ENCODE data around the gene INPP5J. TPM values are rescaled to one million over a fixed set of nuclear protein-coding genes. Genes with fewer than 3 reads are reported as not detected.

Gene INPP5J
- total RNA-seq, 1 experiment from 2014 or later: 4.2 TPM

- intact Hi-C loops (cut with micrococcal nuclease; ENCODE audit: unreplicated experiment): no loop called here
- no peaks in the 10 kb centered on the region for H3K9me3 Mint-ChIP-seq (ENCODE audit: low read depth, unreplicated experiment)
- BruUV-seq (replicated peaks): no TSS peak
- H3K4me3 Mint-ChIP-seq (ENCODE audit: low read depth, unreplicated experiment): no peak overlapping the region
- H3K4me1 Mint-ChIP-seq (ENCODE audit: low read depth, unreplicated experiment): peaks cover 14% of the 10 kb centered on the region
- H3K27me3 Mint-ChIP-seq (ENCODE audit: unreplicated experiment): peaks cover 51% of the 10 kb centered on the region
- no peak for DNase-seq
- H3K36me3 Mint-ChIP-seq (ENCODE audit: insufficient read depth, unreplicated experiment): no peaks in the 10 kb centered on the region
- H3K27ac Mint-ChIP-seq (ENCODE audit: unreplicated experiment): no peak overlapping the region
- CTCF ChIA-PET: interaction anchor here (0.5 kb wide), 1 partner anchor 73 kb away, joined by 5 read pairs; no protein-coding TSS in a partner anchor
- TF ChIP-seq CTCF (IDR thresholded peaks at IDR 0.05; ENCODE audit: unreplicated experiment): no peak
Measured at GRCh38 chr22:31135706-31136105, 12.9 kb downstream of the INPP5J start.

- BruUV-seq (replicated peaks): no TSS peak
- H3K4me1 Mint-ChIP-seq (ENCODE audit: low read depth, unreplicated experiment): peaks cover 10% of the 10 kb centered on the region
- DNase-seq: no peak
- intact Hi-C loops (cut with micrococcal nuclease; ENCODE audit: unreplicated experiment): no loop called here
- H3K27me3 Mint-ChIP-seq (ENCODE audit: unreplicated experiment): peaks cover 56% of the 10 kb centered on the region
- TF ChIP-seq CTCF (IDR thresholded peaks at IDR 0.05; ENCODE audit: unreplicated experiment): no peak
- no peaks in the 10 kb centered on the region for H3K9me3 Mint-ChIP-seq (ENCODE audit: low read depth, unreplicated experiment)
- no peak overlapping the region for H3K27ac Mint-ChIP-seq (ENCODE audit: unreplicated experiment)
- H3K4me3 Mint-ChIP-seq (ENCODE audit: low read depth, unreplicated experiment): no peak overlapping the region
- CTCF ChIA-PET: interaction anchor here (0.5 kb wide), 1 partner anchor 72 kb away, joined by 5 read pairs; no protein-coding TSS in a partner anchor
- H3K36me3 Mint-ChIP-seq (ENCODE audit: insufficient read depth, unreplicated experiment): no peaks in the 10 kb centered on the region
Measured at GRCh38 chr22:31136155-31136554, 13.4 kb downstream of the INPP5J start.

- peaks cover 61% of the 10 kb centered on the region for H3K27me3 Mint-ChIP-seq (ENCODE audit: unreplicated experiment)
- no peak overlapping the region for H3K27ac Mint-ChIP-seq (ENCODE audit: unreplicated experiment)
- intact Hi-C loops (cut with micrococcal nuclease; ENCODE audit: unreplicated experiment): no loop called here
- no peak for DNase-seq
- H3K9me3 Mint-ChIP-seq (ENCODE audit: low read depth, unreplicated experiment): no peaks in the 10 kb centered on the region
- no peaks in the 10 kb centered on the region for H3K36me3 Mint-ChIP-seq (ENCODE audit: insufficient read depth, unreplicated experiment)
- peaks cover 4% of the 10 kb centered on the region for H3K4me1 Mint-ChIP-seq (ENCODE audit: low read depth, unreplicated experiment)
- no peak overlapping the region for H3K4me3 Mint-ChIP-seq (ENCODE audit: low read depth, unreplicated experiment)
- TF ChIP-seq CTCF (IDR thresholded peaks at IDR 0.05; ENCODE audit: unreplicated experiment): no peak
- BruUV-seq (replicated peaks): no TSS peak
- CTCF ChIA-PET: no interaction called here
Measured at GRCh38 chr22:31136711-31137110, 13.9 kb downstream of the INPP5J start.

GRCh38 chr22:31137721-31138120, 15.0 kb downstream of the INPP5J start:
- no TSS peak for BruUV-seq (replicated peaks)
- Mint-ChIP-seq H3K9me3 (ENCODE audit: low read depth, unreplicated experiment) (no peaks in the 10 kb centered on the region), H3K27ac (ENCODE audit: unreplicated experiment) (no peak overlapping the region), H3K36me3 (ENCODE audit: insufficient read depth, unreplicated experiment) (no peaks in the 10 kb centered on the region), H3K4me1 (ENCODE audit: low read depth, unreplicated experiment) (no peaks in the 10 kb centered on the region), H3K4me3 (ENCODE audit: low read depth, unreplicated experiment) (no peak overlapping the region), H3K27me3 (ENCODE audit: unreplicated experiment) (peaks cover 71% of the 10 kb centered on the region)
- DNase-seq: no peak
- no peak for TF ChIP-seq CTCF (IDR thresholded peaks at IDR 0.05; ENCODE audit: unreplicated experiment)
- CTCF ChIA-PET: no interaction called here
- intact Hi-C loops (cut with micrococcal nuclease; ENCODE audit: unreplicated experiment): no loop called here

Measured in Calu3 (cell line).